NT2/D1 (cell line): Measurements from ENCODE around the gene ETFB.

Experiments used
- DNase-seq: peaks from one replicate; pipeline ENCODE4 v3.0.0-alpha.2; 2011; ENCODE audit warnings: low read depth, low spot score
- H3K27me3 ChIP-seq: 2 replicates; pipeline ENCODE4 v1.6.0; 2011; ENCODE audit warnings: mild to moderate bottlenecking; ENCODE audit not compliant: insufficient read length, insufficient read depth
- H3K36me3 ChIP-seq: 2 replicates; pipeline ENCODE4 v1.6.1; 2011; ENCODE audit warnings: mild to moderate bottlenecking, low read length, mixed read lengths; ENCODE audit not compliant: insufficient read depth, insufficient read length
- H3K4me1 ChIP-seq: 2 replicates; pipeline ENCODE4 v1.5.1; 2011; ENCODE audit not compliant: insufficient read depth, insufficient read length
- H3K4me3 ChIP-seq: 2 replicates; pipeline ENCODE4 v1.5.1; 2011; ENCODE audit warnings: low read depth; ENCODE audit not compliant: insufficient read length
- H3K9ac ChIP-seq: 2 replicates; pipeline ENCODE4 v1.6.0; 2011; ENCODE audit warnings: low read depth; ENCODE audit not compliant: insufficient read length
- H3K9me3 ChIP-seq: 2 replicates; pipeline ENCODE4 v1.5.1; 2011; ENCODE audit warnings: mild to moderate bottlenecking, low read length; ENCODE audit not compliant: insufficient read depth
- SUZ12 ChIP-seq: IDR thresholded peaks from 2 replicates; pipeline ENCODE4 v1.6.1; 2011; ENCODE audit not compliant: insufficient read length, insufficient read depth; ENCODE audit errors: extremely low read depth
- YY1 ChIP-seq: IDR thresholded peaks from 2 replicates; pipeline ENCODE4 v1.6.1; 2011; ENCODE audit not compliant: insufficient read length, insufficient read depth
- ZNF274 ChIP-seq: IDR thresholded peaks from 2 replicates; pipeline ENCODE4 v1.6.1; 2011; ENCODE audit warnings: mild to moderate bottlenecking, low read depth, low read length

The ETFB gene

GRCh38 chr19:51347209-51347928 lies 18.8 kb downstream of the ETFB start:
- DNase-seq: no peak
- peaks cover 32% of the 10 kb centered on the region for H3K36me3 ChIP-seq
- no peak overlapping the region for H3K4me3 ChIP-seq

GRCh38 chr19:51346742-51347141 lies 19.4 kb downstream of the ETFB start:
- Histone ChIP-seq H3K4me1 (peaks cover 8% of the 10 kb centered on the region), H3K36me3 (peaks cover 29% of the 10 kb centered on the region), H3K27me3 (no peaks in the 10 kb centered on the region), H3K4me3 (no peak overlapping the region), H3K9ac (no peak overlapping the region), H3K9me3 (no peaks in the 10 kb centered on the region)
- TF ChIP-seq ZNF274: no peak
- TF ChIP-seq YY1: no peak
- TF ChIP-seq SUZ12: no peak
- DNase-seq: no peak

More at GRCh38 chr19:51347209-51347928, 18.8 kb downstream of the ETFB start:
- no peak for TF ChIP-seq YY1
- no peak for TF ChIP-seq ZNF274
- TF ChIP-seq SUZ12: no peak
- Histone ChIP-seq H3K9me3 (no peaks in the 10 kb centered on the region), H3K9ac (no peak overlapping the region), H3K27me3 (no peaks in the 10 kb centered on the region), H3K4me1 (peaks cover 5% of the 10 kb centered on the region)

- Histone ChIP-seq H3K4me3 (no peak overlapping the region), H3K27me3 (peaks cover 5% of the 10 kb centered on the region), H3K9me3 (no peaks in the 10 kb centered on the region), H3K9ac (no peak overlapping the region), H3K4me1 (peaks cover 10% of the 10 kb centered on the region), H3K36me3 (peaks cover 20% of the 10 kb centered on the region)
- DNase-seq: no peak
- no peak for TF ChIP-seq YY1
- TF ChIP-seq ZNF274: no peak
- no peak for TF ChIP-seq SUZ12
Observed at GRCh38 chr19:51345076-51345620, 21.0 kb downstream of the ETFB start.

GRCh38 chr19:51342631-51343569 lies 23.3 kb downstream of the ETFB start:
- Histone ChIP-seq H3K4me3 (no peak overlapping the region), H3K9me3 (no peaks in the 10 kb centered on the region), H3K36me3 (peaks cover 20% of the 10 kb centered on the region), H3K27me3 (peaks cover 5% of the 10 kb centered on the region), H3K4me1 (peaks cover 10% of the 10 kb centered on the region), H3K9ac (no peak overlapping the region)
- no peak for TF ChIP-seq ZNF274
- TF ChIP-seq YY1: no peak
- TF ChIP-seq SUZ12: no peak
- no peak for DNase-seq

- TF ChIP-seq SUZ12: no peak
- no peak for TF ChIP-seq YY1
- no peak for TF ChIP-seq ZNF274
- Histone ChIP-seq H3K9me3 (no peaks in the 10 kb centered on the region), H3K4me3 (peak within 1 kb of the TSS; percentile 50), H3K27me3 (peaks cover 5% of the 10 kb centered on the region), H3K4me1 (peaks cover 10% of the 10 kb centered on the region), H3K9ac (peak within 1 kb of the TSS; percentile 81), H3K36me3 (peaks cover 14% of the 10 kb centered on the region)
- DNase-seq: no peak
Observed at GRCh38 chr19:51341976-51342580, 24.1 kb downstream of the ETFB start, which contains the start of gene VSIG10L. Gene VSIG10L (minus strand): TSS chr19:51342139. CDS start chr19:51342124, 15 bp downstream.

- Histone ChIP-seq H3K9ac (peak overlapping the region; percentile 81), H3K4me3 (peak overlapping the region; percentile 50), H3K36me3 (peaks cover 13% of the 10 kb centered on the region), H3K27me3 (peaks cover 5% of the 10 kb centered on the region), H3K4me1 (peaks cover 10% of the 10 kb centered on the region), H3K9me3 (no peaks in the 10 kb centered on the region)
- TF ChIP-seq ZNF274 (no peak), YY1 (no peak), SUZ12 (no peak)
- DNase-seq: no peak
Observed at GRCh38 chr19:51341066-51341465, 25.1 kb downstream of the ETFB start.
